ENCODE results near the gene GRAMD2A. TPM values are rescaled to one million over a fixed set of nuclear protein-coding genes. Genes with fewer than 3 reads are reported as not detected.

Gene GRAMD2A
- total RNA-seq, 4 donors from 2014 or later: 0.67 to 4.1 TPM; not detected in 2

- intact Hi-C loops (cut with DNase I; ENCODE audit: low total_unique reads): no loop called here
- no peak for TF ChIP-seq POLR2A (IDR thresholded peaks at IDR 0.05)
- TF ChIP-seq, protein P1, sequence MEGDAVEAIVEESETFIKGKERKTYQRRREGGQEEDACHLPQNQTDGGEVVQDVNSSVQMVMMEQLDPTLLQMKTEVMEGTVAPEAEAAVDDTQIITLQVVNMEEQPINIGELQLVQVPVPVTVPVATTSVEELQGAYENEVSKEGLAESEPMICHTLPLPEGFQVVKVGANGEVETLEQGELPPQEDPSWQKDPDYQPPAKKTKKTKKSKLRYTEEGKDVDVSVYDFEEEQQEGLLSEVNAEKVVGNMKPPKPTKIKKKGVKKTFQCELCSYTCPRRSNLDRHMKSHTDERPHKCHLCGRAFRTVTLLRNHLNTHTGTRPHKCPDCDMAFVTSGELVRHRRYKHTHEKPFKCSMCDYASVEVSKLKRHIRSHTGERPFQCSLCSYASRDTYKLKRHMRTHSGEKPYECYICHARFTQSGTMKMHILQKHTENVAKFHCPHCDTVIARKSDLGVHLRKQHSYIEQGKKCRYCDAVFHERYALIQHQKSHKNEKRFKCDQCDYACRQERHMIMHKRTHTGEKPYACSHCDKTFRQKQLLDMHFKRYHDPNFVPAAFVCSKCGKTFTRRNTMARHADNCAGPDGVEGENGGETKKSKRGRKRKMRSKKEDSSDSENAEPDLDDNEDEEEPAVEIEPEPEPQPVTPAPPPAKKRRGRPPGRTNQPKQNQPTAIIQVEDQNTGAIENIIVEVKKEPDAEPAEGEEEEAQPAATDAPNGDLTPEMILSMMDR (IDR thresholded peaks at IDR 0.05): no peak
- no peaks in the 10 kb centered on the region for H3K9me3 ChIP-seq
- peaks cover 0 to 22% of the 10 kb centered on the region in 2 donors for H3K27me3 ChIP-seq
- DNase-seq: no peak
- peaks cover 0 to 7% of the 10 kb centered on the region in 2 donors for H3K4me1 ChIP-seq
- H3K27ac ChIP-seq: no peak overlapping the region
- no peak overlapping the region for H3K4me3 ChIP-seq
- H3K36me3 ChIP-seq: no peaks in the 10 kb centered on the region
These were observed 15.3 kb downstream of the GRAMD2A start for GRCh38 chr15:72182244-72182643.

DNA sequence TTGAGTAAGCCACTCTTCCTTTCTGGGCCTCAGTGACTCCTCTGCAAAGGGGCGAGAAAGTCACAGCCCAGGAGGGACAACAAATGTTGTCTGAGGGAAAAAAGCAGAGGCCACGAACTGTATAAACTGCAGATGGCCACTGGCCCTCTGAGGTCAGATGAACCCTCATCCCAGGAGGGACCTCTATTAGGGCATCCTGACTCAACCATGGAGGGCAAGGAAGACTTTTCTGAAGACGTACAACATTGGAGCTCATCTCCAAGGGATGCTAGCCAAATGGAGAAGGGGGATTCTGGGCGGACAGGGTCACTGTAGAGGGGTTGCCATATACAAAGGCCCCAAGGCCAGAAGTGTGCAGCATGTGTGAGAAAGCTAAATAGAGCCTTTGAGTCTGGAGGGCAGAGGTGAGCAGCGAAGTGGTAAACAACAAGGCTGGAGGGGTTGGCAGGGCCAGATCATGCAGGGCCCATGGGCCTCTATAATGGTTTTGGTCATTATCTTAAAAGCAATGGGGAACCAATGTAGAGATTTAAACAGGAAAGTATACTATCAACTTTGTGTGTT lies 16.7 kb downstream of the GRAMD2A start:
- Histone ChIP-seq H3K36me3 (no peaks in the 10 kb centered on the region), H3K4me1 (peaks cover 0 to 7% of the 10 kb centered on the region in 2 donors)

GRCh38 chr15:72179950-72180581 lies 17.5 kb downstream of the GRAMD2A start:
- intact Hi-C loops (cut with DNase I; ENCODE audit: low total_unique reads): no loop called here
- peaks cover 0 to 7% of the 10 kb centered on the region in 2 donors for H3K4me1 ChIP-seq
- H3K4me3 ChIP-seq: no peak overlapping the region
- H3K27me3 ChIP-seq: peaks cover 0 to 17% of the 10 kb centered on the region in 2 donors
- DNase-seq: no peak
- H3K27ac ChIP-seq: no peak overlapping the region
- H3K36me3 ChIP-seq: no peaks in the 10 kb centered on the region
- H3K9me3 ChIP-seq: no peaks in the 10 kb centered on the region
- no peak for TF ChIP-seq POLR2A (IDR thresholded peaks at IDR 0.05)
- TF ChIP-seq, protein P1 (IDR thresholded peaks at IDR 0.05): no peak

More for the DNA sequence above, 16.7 kb downstream of the GRAMD2A start:
- TF ChIP-seq POLR2A (IDR thresholded peaks at IDR 0.05): no peak
- TF ChIP-seq, protein P1 (IDR thresholded peaks at IDR 0.05): no peak
- Histone ChIP-seq H3K4me3 (no peak overlapping the region), H3K27ac (no peak overlapping the region), H3K27me3 (peaks cover 0 to 17% of the 10 kb centered on the region in 2 donors), H3K9me3 (no peaks in the 10 kb centered on the region)
- intact Hi-C loops (cut with DNase I; ENCODE audit: low total_unique reads): no loop called here
- no peak for DNase-seq

DNA sequence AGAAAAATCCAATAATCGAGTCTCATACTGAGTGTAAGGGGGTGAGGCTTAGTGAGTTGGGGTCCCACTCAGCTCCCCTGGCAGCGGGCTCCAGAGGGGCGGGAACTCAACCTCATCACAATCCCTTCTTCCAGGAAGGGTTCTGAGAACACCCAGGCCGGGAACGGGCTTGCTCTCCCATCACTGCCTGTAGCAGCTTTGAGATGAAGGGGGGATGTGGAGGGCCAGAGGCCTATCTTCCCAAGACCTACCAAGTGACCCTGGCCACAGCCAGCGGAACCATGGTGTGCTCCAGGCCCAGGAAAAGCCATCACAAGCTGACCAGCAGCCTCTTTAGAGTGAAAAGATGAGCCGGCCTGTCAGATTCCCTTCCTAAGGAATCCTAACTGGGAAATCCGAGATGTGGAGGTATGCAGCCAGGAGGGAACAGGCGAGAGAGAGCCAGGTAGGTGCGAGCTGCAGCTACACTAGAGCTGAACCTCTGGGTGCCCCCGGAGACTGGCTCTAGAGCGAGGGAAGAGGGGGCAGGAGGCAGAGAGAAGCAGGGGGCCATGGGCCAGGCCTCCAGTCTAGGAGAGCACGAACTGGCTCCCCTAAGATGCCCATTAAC lies 18.5 kb downstream of the GRAMD2A start:
- Histone ChIP-seq H3K36me3 (no peaks in the 10 kb centered on the region), H3K4me3 (no peak overlapping the region), H3K9me3 (no peaks in the 10 kb centered on the region), H3K27ac (no peak overlapping the region), H3K4me1 (peaks cover 0 to 2% of the 10 kb centered on the region in 2 donors), H3K27me3 (peaks cover 0 to 13% of the 10 kb centered on the region in 2 donors)
- no peak for TF ChIP-seq POLR2A (IDR thresholded peaks at IDR 0.05)
- TF ChIP-seq, protein P1 (IDR thresholded peaks at IDR 0.05): no peak
- intact Hi-C loops (cut with DNase I; ENCODE audit: low total_unique reads): no loop called here
- no peak for DNase-seq

GRCh38 chr15:72176743-72177142 lies 20.8 kb downstream of the GRAMD2A start:
- no peaks in the 10 kb centered on the region for H3K27me3 ChIP-seq
- H3K27ac ChIP-seq: no peak overlapping the region
- no peaks in the 10 kb centered on the region for H3K9me3 ChIP-seq
- DNase-seq: no peak
- intact Hi-C loops (cut with DNase I; ENCODE audit: low total_unique reads): no loop called here
- no peaks in the 10 kb centered on the region for H3K4me1 ChIP-seq
- H3K36me3 ChIP-seq: no peaks in the 10 kb centered on the region
- TF ChIP-seq POLR2A (IDR thresholded peaks at IDR 0.05): no peak
- TF ChIP-seq, protein P1 (IDR thresholded peaks at IDR 0.05): no peak
- H3K4me3 ChIP-seq: no peak overlapping the region

All from uterus (tissue), 4 donors.